B cell (primary cell): ENCODE measurements around the gene MX1. TPM values are rescaled to one million over a fixed set of nuclear protein-coding genes. Genes with fewer than 3 reads are reported as not detected.

Source experiments
- ATAC-seq: fragments of 200-7000 bp; cut with Tn5 transposase; one replicate; pipeline ENCODE4 v1.10.0; 2021; ENCODE audit warnings: low read depth, mild to moderate bottlenecking, moderate number of reproducible peaks, moderate library complexity
- CTCF ChIA-PET: fragments of 350-600 bp; sonication (Branson Sonifier 250); formaldehyde crosslinking; loops from one replicate; lab custom pipeline; 2021; ENCODE audit warnings: antibody characterized with exemption, inconsistent platforms; lab: Charles Lee
- POLR2A ChIA-PET: fragments of 350-600 bp; sonication (Branson Sonifier 250); formaldehyde crosslinking; loops from one replicate; lab custom pipeline; 2021; ENCODE audit warnings: antibody characterized with exemption; lab: Charles Lee
- DNase-seq: peaks from one replicate; pipeline ENCODE4 v3.0.0; 2013
- H2AFZ ChIP-seq: 2 replicates; pipeline ENCODE4 v1.6.1; 2012; ENCODE audit warnings: mild to moderate bottlenecking, low read depth, low read length; ENCODE audit not compliant: insufficient read depth, poor library complexity, severe bottlenecking
- H3K27ac ChIP-seq, 2 donors: 1 replicate in 1 of 2; 2 replicates in 1 of 2; pipeline ENCODE4 v1.5.1; 2012 to 2013; ENCODE audit warnings: low read length in 2 of 2, mild to moderate bottlenecking in 2 of 2, moderate library complexity in 1 of 2
- H3K27me3 ChIP-seq, 4 experiments: fragments of 200-600 bp in 1 of 4; sonication (generic) in 1 of 4; replicated peaks in 1 of 4; 1 replicate in 2 of 4; 2 replicates in 2 of 4; pipeline versions ENCODE4 v1.6.1 to v1.7.0; 2013 to 2016; ENCODE audit warnings: low read length in 3 of 4, mild to moderate bottlenecking in 2 of 4, mixed read lengths in 1 of 4, moderate library complexity in 1 of 4; ENCODE audit not compliant: insufficient read depth in 4 of 4, control insufficient read depth in 3 of 4; ENCODE audit errors: control extremely low read depth in 1 of 4
- H3K36me3 ChIP-seq, 2 experiments: replicated peaks in 1 of 2; 1 replicate in 1 of 2; 2 replicates in 1 of 2; pipeline versions ENCODE4 v1.6.1 to v1.7.1; 2013; ENCODE audit warnings: low read length in 1 of 2; ENCODE audit not compliant: insufficient read depth in 2 of 2, control insufficient read depth in 1 of 2; ENCODE audit errors: control extremely low read depth in 1 of 2, extremely low read depth in 1 of 2
- H3K4me1 ChIP-seq, 2 donors: fragments of 200-600 bp in 1 of 2; sonication (generic) in 1 of 2; 1 replicate in 1 of 2; 2 replicates in 1 of 2; pipeline versions ENCODE4 v1.5.1 to v1.6.1; 2013 to 2017; ENCODE audit warnings: low read length in 2 of 2; ENCODE audit not compliant: control insufficient read depth in 2 of 2, insufficient read depth in 2 of 2
- H3K4me2 ChIP-seq: replicated peaks from 2 replicates; pipeline ENCODE3; 2012; ENCODE audit warnings: mild to moderate bottlenecking, low read depth, low read length; ENCODE audit not compliant: poor library complexity, severe bottlenecking
- H3K4me3 ChIP-seq, 5 experiments: fragments of 200-600 bp in 1 of 5; sonication (generic) in 1 of 5; 1 replicate in 3 of 5; 2 replicates in 2 of 5; pipeline versions ENCODE4 v1.5.1 to v1.7.0; 2011 to 2016; ENCODE audit warnings: low read length in 4 of 5, mild to moderate bottlenecking in 4 of 5, low read depth in 2 of 5, control low read depth in 1 of 5, moderate library complexity in 1 of 5; ENCODE audit not compliant: insufficient read depth in 1 of 5; ENCODE audit errors: control extremely low read depth in 1 of 5, extremely low read depth in 1 of 5
- H3K79me2 ChIP-seq: fragments of 200-600 bp; sonication (generic); one replicate; pipeline ENCODE4 v1.6.0; 2016; ENCODE audit warnings: low read length; ENCODE audit not compliant: control insufficient read depth, insufficient read depth
- H3K9ac ChIP-seq: fragments of 200-600 bp; sonication (generic); 2 replicates; pipeline ENCODE4 v1.6.1; 2017; ENCODE audit warnings: mild to moderate bottlenecking, low read length, moderate library complexity
- H3K9me3 ChIP-seq, 3 donors: one replicate each; pipeline versions ENCODE4 v1.6.1 to v1.7.1; 2013; ENCODE audit warnings: low read length in 2 of 3; ENCODE audit not compliant: control insufficient read depth in 2 of 3, insufficient read depth in 1 of 3; ENCODE audit errors: control extremely low read depth in 1 of 3
- H4K20me1 ChIP-seq: 2 replicates; pipeline ENCODE4 v1.6.0; 2012; ENCODE audit warnings: mild to moderate bottlenecking, low read length; ENCODE audit not compliant: insufficient read depth, control insufficient read depth, poor library complexity, severe bottlenecking
- H3K27ac Mint-ChIP-seq: one replicate; pipeline ENCODE4 v1.8.0; 2021; ENCODE audit warnings: mixed read lengths
- H3K27me3 Mint-ChIP-seq: one replicate; pipeline ENCODE4 v1.8.0; 2021; ENCODE audit warnings: mixed read lengths
- H3K4me1 Mint-ChIP-seq: one replicate; pipeline ENCODE4 v1.8.0; 2021; ENCODE audit warnings: mixed read lengths
- H3K4me3 Mint-ChIP-seq: one replicate; pipeline ENCODE4 v1.8.0; 2021; ENCODE audit warnings: mixed read lengths
- H3K9me3 Mint-ChIP-seq: one replicate; pipeline ENCODE4 v1.8.0; 2022; ENCODE audit warnings: mixed read lengths; ENCODE audit not compliant: insufficient read depth
- CTCF ChIP-seq: fragments of 200-600 bp; IDR thresholded peaks from one replicate; pipeline ENCODE4 v1.8.0; 2022; ENCODE audit warnings: antibody characterized with exemption, mild to moderate bottlenecking
- EZH2 ChIP-seq: IDR thresholded peaks from 2 replicates; pipeline ENCODE4 v1.6.1; 2012; ENCODE audit warnings: borderline replicate concordance, low read depth, mild to moderate bottlenecking, moderate library complexity, low read length; ENCODE audit not compliant: insufficient read depth, poor library complexity, severe bottlenecking
- WGBS: methylation state at CpG from one replicate; pipeline ENCODE4 v1.1.5; 2013; ENCODE audit warnings: missing lambda C conversion rate; ENCODE audit not compliant: insufficient coverage; 5-methylcytosine and 5-hydroxymethylcytosine counted together
- intact Hi-C: fragments of 100-400 bp; cut with micrococcal nuclease; formaldehyde crosslinking; loops from one replicate; pipeline ENCODE4 v1.10.0; 2022
- polyA plus RNA-seq: library from polyadenylated mRNA; depleted of rRNA; stranded (reverse); fragments of >200 nt; gene quantifications from 2 replicates; pipeline ENCODE4 v1.2.3, GENCODE V29; 2012
- total RNA-seq, 2 donors: library from RNA; stranded (reverse); fragments of 120-200 nt in 1 of 2; gene quantifications; 1 replicate in 1 of 2; 2 replicates in 1 of 2; pipeline versions ENCODE4 v1.2.3 to v1.2.4, GENCODE V29; 2013 to 2022

Gene MX1
- total and polyA plus RNA-seq, 2 donors (not counting 1 experiment from before 2014, with no cell fraction given) = 57.6 to 62.9 TPM

GRCh38 chr21:41399246-41399800 lies 26.7 kb upstream of the MX1 start:
- Histone ChIP-seq H3K9ac (no peak overlapping the region), H4K20me1 (no peaks in the 10 kb centered on the region), H3K9me3 (no peaks in the 10 kb centered on the region), H3K4me1 (peaks cover 4 to 15% of the 10 kb centered on the region in 2 donors), H3K27me3 (no peaks in the 10 kb centered on the region), H3K4me3 (no peak overlapping the region), H2AFZ (no peak overlapping the region), H3K36me3 (peaks cover 3 to 73% of the 10 kb centered on the region in 2 experiments), H3K79me2 (no peaks in the 10 kb centered on the region), H3K27ac (no peak overlapping the region), H3K4me2 (no peak overlapping the region)
- TF ChIP-seq EZH2 = no peak
- TF ChIP-seq CTCF = no peak
- ChIA-PET POLR2A (no interaction called here), CTCF (no interaction called here)
- H3K4me1 Mint-ChIP-seq = peaks cover 16% of the 10 kb centered on the region
- H3K9me3 Mint-ChIP-seq = no peaks in the 10 kb centered on the region
- no peak overlapping the region for H3K27ac Mint-ChIP-seq
- 100% methylated on average over 5 of the region's 7 CpGs for WGBS
- DNase-seq = no peak
- H3K27me3 Mint-ChIP-seq = no peaks in the 10 kb centered on the region
- intact Hi-C loops = no loop called here
- no peak overlapping the region for H3K4me3 Mint-ChIP-seq
- ATAC-seq = no peak

- Mint-ChIP-seq H3K27ac (no peak overlapping the region), H3K27me3 (no peaks in the 10 kb centered on the region), H3K4me1 (peaks cover 6% of the 10 kb centered on the region), H3K4me3 (no peak overlapping the region), H3K9me3 (no peaks in the 10 kb centered on the region)
- peaks cover 4% of the 10 kb centered on the region in 2 donors for H3K4me1 ChIP-seq
- ATAC-seq (no peak), DNase-seq (no peak)
- H3K27ac ChIP-seq = no peak overlapping the region
- no peak overlapping the region for H3K4me3 ChIP-seq
- H4K20me1 ChIP-seq = no peaks in the 10 kb centered on the region
- intact Hi-C loops = no loop called here
- no peaks in the 10 kb centered on the region for H3K9me3 ChIP-seq
- H3K36me3 ChIP-seq = peaks cover 3 to 74% of the 10 kb centered on the region in 2 experiments
- H3K79me2 ChIP-seq = no peaks in the 10 kb centered on the region
- TF ChIP-seq EZH2 = no peak
- no peak for TF ChIP-seq CTCF
- H3K9ac ChIP-seq = no peak overlapping the region
- WGBS = 96% methylated on average over 7 of the region's 11 CpGs
- ChIA-PET CTCF (interaction anchor here (1.6 kb wide), 1 partner anchor 119 kb away, joined by 5 read pairs; no protein-coding TSS in a partner anchor), POLR2A (no interaction called here)
- no peak overlapping the region for H2AFZ ChIP-seq
- no peak overlapping the region for H3K4me2 ChIP-seq
- no peaks in the 10 kb centered on the region for H3K27me3 ChIP-seq
These were observed 23.8 kb upstream of the MX1 start for GRCh38 chr21:41402231-41402630.
